HEK293 (cell line): Measurements from ENCODE around the gene ST6GALNAC6.

ENCODE experiments used
- CTCF ChIA-PET: fragments of 350-600 bp; formaldehyde crosslinking; extraction: SDS; loops from one replicate; lab custom pipeline; 2021; ENCODE audit warnings: antibody characterized with exemption; lab: Yijun Ruan, JAX
- POLR2A ChIA-PET: fragments of 300-600 bp; formaldehyde crosslinking; extraction: SDS; loops from one replicate; lab custom pipeline; 2020; ENCODE audit warnings: antibody characterized with exemption, inconsistent platforms; lab: Yijun Ruan, JAX
- H3K27ac ChIP-seq: fragments of 200-500 bp; sonication (Bioruptor generic); 2 replicates; pipeline ENCODE4 v1.5.1; 2014; ENCODE audit warnings: low read depth, low read length, control low read depth, inconsistent platforms; ENCODE audit errors: extremely low read depth
- H3K36me3 ChIP-seq, 2 experiments: fragments of 200-500 bp in 1 of 2; sonication (Bioruptor generic) in 1 of 2; 1 replicate in 1 of 2; 2 replicates in 1 of 2; pipeline ENCODE4 v1.5.1; 2014 to 2017; ENCODE audit warnings: inconsistent platforms in 2 of 2, low read length in 2 of 2; ENCODE audit not compliant: control insufficient read depth in 2 of 2, insufficient read depth in 1 of 2
- H3K4me1 ChIP-seq: fragments of 200-500 bp; sonication (Bioruptor generic); 2 replicates; pipeline ENCODE4 v1.5.1; 2014; ENCODE audit warnings: mild to moderate bottlenecking, low read length, inconsistent platforms; ENCODE audit not compliant: control insufficient read depth, insufficient read depth
- H3K4me3 ChIP-seq: 2 replicates; pipeline ENCODE4 v1.5.1; 2011; ENCODE audit warnings: low read depth, mild to moderate bottlenecking, control low read depth, low read length, moderate library complexity
- H3K9me3 ChIP-seq: fragments of 200-500 bp; sonication (Bioruptor generic); 2 replicates; pipeline ENCODE4 v1.5.1; 2014; ENCODE audit warnings: low read depth, low read length, inconsistent platforms; ENCODE audit not compliant: control insufficient read depth, insufficient read depth
- EGR2 ChIP-seq: fragments of 450-650 bp; formaldehyde crosslinking; IDR thresholded peaks from 2 replicates; pipeline ENCODE4 v1.5.1; 2016; ENCODE audit warnings: low read depth, missing biosample characterization, missing genetic modification characterization
- GLI2 ChIP-seq: fragments of 450-650 bp; formaldehyde crosslinking; IDR thresholded peaks from 2 replicates; pipeline ENCODE4; 2017; ENCODE audit warnings: missing biosample characterization, missing genetic modification characterization, low read depth, borderline replicate concordance
- ZNF510 ChIP-seq: fragments of 450-650 bp; formaldehyde crosslinking; IDR thresholded peaks from 2 replicates; pipeline ENCODE4 v1.5.1; 2018; ENCODE audit warnings: mild to moderate bottlenecking, missing genetic modification characterization, missing biosample characterization; ENCODE audit not compliant: insufficient replicate concordance
- ZNF623 ChIP-seq: fragments of 450-650 bp; formaldehyde crosslinking; IDR thresholded peaks from 2 replicates; pipeline ENCODE4 v1.5.1; 2016; ENCODE audit warnings: missing biosample characterization, missing genetic modification characterization
- ZNF624 ChIP-seq: fragments of 450-650 bp; formaldehyde crosslinking; IDR thresholded peaks from 2 replicates; pipeline ENCODE4 v1.5.1; 2017; ENCODE audit warnings: missing biosample characterization, missing genetic modification characterization
- ZNF654 ChIP-seq: fragments of 450-650 bp; formaldehyde crosslinking; IDR thresholded peaks from 2 replicates; pipeline ENCODE4 v1.5.1; 2016; ENCODE audit warnings: low read depth, missing biosample characterization, missing genetic modification characterization
- TF ChIP-seq, protein P1 (sequence below): fragments of 450-650 bp; formaldehyde crosslinking; IDR thresholded peaks from 2 replicates; pipeline ENCODE4 v1.5.1; 2016; ENCODE audit warnings: missing biosample characterization, missing genetic modification characterization
- TF ChIP-seq, protein P2 (sequence below): fragments of 450-650 bp; formaldehyde crosslinking; IDR thresholded peaks from 2 replicates; pipeline ENCODE4 v1.5.1; 2016; ENCODE audit warnings: missing biosample characterization, missing genetic modification characterization
- TF ChIP-seq, protein P3 (sequence below): fragments of 450-650 bp; formaldehyde crosslinking; optimal IDR thresholded peaks from 2 replicates; pipeline ENCODE3; 2016; ENCODE audit warnings: missing biosample characterization, mild to moderate bottlenecking, missing genetic modification characterization
- TF ChIP-seq, protein P4 (sequence below): fragments of 450-650 bp; formaldehyde crosslinking; IDR thresholded peaks from 2 replicates; pipeline ENCODE4 v1.5.1; 2016; ENCODE audit warnings: missing biosample characterization, missing genetic modification characterization, borderline replicate concordance

ST6GALNAC6 gene

DNA sequence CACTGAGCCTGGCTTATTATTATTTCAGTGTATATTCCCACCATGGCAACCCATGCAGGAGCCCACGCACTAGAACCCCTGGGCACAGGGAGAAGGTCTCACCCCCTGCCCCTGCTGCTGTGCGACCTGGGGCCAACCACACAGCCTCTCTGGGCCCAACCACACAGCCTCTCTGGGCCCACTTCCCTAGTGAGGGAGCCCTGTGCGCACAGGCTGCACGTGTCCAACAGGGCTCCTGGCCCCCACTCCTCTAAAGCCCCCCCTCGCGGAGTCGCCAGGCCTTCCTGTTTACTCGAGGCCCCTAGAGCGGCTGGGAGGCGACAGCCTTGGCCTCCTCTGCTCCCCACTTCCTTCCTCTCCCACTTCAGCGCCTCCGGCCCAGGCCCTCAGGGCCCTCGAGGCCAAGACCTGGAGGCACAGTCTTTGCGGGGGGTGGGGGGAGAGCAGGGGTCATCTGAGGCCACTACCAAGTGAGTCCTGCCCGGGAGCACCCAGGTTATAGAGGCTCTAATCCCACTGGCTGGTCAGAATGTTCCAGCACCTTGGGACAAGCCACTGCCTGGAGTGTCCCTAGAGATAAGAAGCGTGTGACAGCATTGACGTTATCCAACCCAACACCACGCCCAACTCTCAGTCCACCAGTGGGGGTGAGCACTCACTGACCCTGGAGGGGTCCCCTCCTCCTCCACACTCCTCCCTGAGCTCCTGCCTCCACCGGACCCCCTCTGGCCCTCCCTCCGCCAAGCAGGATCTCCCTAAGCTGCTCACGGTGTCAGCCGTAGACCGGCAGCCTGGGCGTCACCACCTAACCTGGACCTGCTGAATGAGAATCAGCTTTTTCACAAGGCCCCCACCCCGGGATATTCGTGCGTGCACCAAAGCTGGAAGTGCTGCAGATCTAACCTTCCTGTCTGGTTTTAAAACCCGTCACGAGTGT lies 37.1 kb downstream of the ST6GALNAC6 start (continued):
- TF ChIP-seq, protein P1, sequence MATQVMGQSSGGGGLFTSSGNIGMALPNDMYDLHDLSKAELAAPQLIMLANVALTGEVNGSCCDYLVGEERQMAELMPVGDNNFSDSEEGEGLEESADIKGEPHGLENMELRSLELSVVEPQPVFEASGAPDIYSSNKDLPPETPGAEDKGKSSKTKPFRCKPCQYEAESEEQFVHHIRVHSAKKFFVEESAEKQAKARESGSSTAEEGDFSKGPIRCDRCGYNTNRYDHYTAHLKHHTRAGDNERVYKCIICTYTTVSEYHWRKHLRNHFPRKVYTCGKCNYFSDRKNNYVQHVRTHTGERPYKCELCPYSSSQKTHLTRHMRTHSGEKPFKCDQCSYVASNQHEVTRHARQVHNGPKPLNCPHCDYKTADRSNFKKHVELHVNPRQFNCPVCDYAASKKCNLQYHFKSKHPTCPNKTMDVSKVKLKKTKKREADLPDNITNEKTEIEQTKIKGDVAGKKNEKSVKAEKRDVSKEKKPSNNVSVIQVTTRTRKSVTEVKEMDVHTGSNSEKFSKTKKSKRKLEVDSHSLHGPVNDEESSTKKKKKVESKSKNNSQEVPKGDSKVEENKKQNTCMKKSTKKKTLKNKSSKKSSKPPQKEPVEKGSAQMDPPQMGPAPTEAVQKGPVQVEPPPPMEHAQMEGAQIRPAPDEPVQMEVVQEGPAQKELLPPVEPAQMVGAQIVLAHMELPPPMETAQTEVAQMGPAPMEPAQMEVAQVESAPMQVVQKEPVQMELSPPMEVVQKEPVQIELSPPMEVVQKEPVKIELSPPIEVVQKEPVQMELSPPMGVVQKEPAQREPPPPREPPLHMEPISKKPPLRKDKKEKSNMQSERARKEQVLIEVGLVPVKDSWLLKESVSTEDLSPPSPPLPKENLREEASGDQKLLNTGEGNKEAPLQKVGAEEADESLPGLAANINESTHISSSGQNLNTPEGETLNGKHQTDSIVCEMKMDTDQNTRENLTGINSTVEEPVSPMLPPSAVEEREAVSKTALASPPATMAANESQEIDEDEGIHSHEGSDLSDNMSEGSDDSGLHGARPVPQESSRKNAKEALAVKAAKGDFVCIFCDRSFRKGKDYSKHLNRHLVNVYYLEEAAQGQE (tag by site-specific recombination), result no peak
- TF ChIP-seq, protein P2, sequence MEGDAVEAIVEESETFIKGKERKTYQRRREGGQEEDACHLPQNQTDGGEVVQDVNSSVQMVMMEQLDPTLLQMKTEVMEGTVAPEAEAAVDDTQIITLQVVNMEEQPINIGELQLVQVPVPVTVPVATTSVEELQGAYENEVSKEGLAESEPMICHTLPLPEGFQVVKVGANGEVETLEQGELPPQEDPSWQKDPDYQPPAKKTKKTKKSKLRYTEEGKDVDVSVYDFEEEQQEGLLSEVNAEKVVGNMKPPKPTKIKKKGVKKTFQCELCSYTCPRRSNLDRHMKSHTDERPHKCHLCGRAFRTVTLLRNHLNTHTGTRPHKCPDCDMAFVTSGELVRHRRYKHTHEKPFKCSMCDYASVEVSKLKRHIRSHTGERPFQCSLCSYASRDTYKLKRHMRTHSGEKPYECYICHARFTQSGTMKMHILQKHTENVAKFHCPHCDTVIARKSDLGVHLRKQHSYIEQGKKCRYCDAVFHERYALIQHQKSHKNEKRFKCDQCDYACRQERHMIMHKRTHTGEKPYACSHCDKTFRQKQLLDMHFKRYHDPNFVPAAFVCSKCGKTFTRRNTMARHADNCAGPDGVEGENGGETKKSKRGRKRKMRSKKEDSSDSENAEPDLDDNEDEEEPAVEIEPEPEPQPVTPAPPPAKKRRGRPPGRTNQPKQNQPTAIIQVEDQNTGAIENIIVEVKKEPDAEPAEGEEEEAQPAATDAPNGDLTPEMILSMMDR (tag by site-specific recombination), result no peak
- no peak for TF ChIP-seq ZNF510 (tag by site-specific recombination)
- no peak for TF ChIP-seq ZNF654 (tag by site-specific recombination)
- no peak for TF ChIP-seq GLI2
- TF ChIP-seq, protein P3, sequence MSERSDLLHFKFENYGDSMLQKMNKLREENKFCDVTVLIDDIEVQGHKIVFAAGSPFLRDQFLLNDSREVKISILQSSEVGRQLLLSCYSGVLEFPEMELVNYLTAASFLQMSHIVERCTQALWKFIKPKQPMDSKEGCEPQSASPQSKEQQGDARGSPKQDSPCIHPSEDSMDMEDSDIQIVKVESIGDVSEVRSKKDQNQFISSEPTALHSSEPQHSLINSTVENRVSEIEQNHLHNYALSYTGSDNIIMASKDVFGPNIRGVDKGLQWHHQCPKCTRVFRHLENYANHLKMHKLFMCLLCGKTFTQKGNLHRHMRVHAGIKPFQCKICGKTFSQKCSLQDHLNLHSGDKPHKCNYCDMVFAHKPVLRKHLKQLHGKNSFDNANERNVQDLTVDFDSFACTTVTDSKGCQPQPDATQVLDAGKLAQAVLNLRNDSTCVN (tag by site-specific recombination), result no peak
- TF ChIP-seq, all 188 proteins: peak for 0

DNA sequence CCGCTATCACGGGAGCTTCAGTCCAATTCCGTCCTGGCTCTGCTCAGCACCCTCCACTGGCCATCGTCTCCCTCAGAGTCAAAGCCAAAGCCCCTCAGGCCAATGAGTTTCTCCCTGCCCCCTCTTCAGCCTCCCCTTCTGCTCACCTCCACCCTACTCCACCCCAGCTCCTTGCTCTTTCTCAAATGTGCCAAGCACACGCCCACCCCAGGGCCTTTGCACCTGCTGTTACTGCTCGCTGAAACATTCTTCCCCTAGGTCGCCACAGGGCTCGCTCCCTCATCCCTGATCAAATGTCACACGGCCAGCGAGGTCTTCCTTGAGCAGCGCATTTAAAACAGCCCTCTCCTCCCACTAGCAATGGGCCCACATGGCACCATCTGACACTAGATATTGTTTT lies 38.6 kb downstream of the ST6GALNAC6 start:
- TF ChIP-seq, protein P4, sequence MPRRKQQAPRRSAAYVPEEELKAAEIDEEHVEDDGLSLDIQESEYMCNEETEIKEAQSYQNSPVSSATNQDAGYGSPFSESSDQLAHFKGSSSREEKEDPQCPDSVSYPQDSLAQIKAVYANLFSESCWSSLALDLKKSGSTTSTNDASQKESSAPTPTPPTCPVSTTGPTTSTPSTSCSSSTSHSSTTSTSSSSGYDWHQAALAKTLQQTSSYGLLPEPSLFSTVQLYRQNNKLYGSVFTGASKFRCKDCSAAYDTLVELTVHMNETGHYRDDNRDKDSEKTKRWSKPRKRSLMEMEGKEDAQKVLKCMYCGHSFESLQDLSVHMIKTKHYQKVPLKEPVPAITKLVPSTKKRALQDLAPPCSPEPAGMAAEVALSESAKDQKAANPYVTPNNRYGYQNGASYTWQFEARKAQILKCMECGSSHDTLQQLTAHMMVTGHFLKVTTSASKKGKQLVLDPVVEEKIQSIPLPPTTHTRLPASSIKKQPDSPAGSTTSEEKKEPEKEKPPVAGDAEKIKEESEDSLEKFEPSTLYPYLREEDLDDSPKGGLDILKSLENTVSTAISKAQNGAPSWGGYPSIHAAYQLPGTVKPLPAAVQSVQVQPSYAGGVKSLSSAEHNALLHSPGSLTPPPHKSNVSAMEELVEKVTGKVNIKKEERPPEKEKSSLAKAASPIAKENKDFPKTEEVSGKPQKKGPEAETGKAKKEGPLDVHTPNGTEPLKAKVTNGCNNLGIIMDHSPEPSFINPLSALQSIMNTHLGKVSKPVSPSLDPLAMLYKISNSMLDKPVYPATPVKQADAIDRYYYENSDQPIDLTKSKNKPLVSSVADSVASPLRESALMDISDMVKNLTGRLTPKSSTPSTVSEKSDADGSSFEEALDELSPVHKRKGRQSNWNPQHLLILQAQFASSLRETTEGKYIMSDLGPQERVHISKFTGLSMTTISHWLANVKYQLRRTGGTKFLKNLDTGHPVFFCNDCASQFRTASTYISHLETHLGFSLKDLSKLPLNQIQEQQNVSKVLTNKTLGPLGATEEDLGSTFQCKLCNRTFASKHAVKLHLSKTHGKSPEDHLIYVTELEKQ (tag by site-specific recombination), result no peak
- TF ChIP-seq, protein P1 (tag by site-specific recombination), result no peak
- TF ChIP-seq EGR2 (peak; percentile 33; the same call in 1 of the 2 replicates), ZNF624 (tag by site-specific recombination) (no peak), ZNF623 (tag by site-specific recombination) (peak; percentile 97)
- Histone ChIP-seq H3K9me3 (no peaks in the 10 kb centered on the region), H3K4me1 (no peaks in the 10 kb centered on the region; the same call in 1 of the 2 replicates), H3K4me3 (no peak overlapping the region), H3K36me3 (peaks cover 0 to 1% of the 10 kb centered on the region in 2 experiments; a peak in 1 of 3 replicates), H3K27ac (no peak overlapping the region)
- CTCF ChIA-PET, result interaction anchor here (3.6 kb wide), 1 partner anchor 9 kb away, joined by 18 read pairs; no protein-coding TSS in a partner anchor
- POLR2A ChIA-PET, result interaction anchor here (0.7 kb wide), 1 partner anchor 13 kb away, joined by 5 read pairs; no protein-coding TSS in a partner anchor
